Activated T-cell treated with anti-CD3 and anti-CD28 coated beads for 4 hours (primary cell): ENCODE data around the gene IGF2.

ENCODE experiments used
- DNase-seq: peaks from one replicate; pipeline ENCODE4 v3.0.0-alpha.2; 2020

The IGF2 gene

DNA sequence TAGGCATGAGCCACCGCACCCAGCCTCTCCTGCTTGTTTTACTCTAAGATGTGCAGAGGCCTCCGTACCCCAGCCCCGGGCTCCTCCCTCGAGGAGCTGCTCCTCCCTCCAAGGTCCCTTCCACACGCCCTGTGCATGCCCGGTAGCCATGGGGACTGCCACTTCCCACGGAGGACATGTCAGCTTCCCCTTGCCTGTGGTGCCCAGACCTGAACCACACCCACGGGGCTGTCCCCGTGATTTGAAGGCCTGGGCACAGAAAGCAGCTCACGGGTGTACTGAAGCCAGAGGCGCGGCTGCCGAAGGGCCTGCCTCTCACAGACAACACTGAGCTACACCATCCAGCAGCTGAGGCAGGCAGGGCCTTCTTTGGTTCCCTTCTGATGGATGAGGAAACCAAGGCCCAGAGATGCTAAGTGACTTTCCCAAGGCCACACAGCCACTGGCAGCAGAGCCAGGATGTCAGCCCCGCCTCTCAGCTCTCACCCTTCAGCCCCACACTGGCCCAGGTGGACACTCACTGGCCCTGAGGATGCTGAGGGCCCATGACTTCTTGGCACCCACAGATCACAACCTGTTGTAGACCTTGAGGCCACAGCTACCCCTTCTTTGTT lies 14.5 kb upstream of the IGF2 start:
- no peak for DNase-seq

DNA sequence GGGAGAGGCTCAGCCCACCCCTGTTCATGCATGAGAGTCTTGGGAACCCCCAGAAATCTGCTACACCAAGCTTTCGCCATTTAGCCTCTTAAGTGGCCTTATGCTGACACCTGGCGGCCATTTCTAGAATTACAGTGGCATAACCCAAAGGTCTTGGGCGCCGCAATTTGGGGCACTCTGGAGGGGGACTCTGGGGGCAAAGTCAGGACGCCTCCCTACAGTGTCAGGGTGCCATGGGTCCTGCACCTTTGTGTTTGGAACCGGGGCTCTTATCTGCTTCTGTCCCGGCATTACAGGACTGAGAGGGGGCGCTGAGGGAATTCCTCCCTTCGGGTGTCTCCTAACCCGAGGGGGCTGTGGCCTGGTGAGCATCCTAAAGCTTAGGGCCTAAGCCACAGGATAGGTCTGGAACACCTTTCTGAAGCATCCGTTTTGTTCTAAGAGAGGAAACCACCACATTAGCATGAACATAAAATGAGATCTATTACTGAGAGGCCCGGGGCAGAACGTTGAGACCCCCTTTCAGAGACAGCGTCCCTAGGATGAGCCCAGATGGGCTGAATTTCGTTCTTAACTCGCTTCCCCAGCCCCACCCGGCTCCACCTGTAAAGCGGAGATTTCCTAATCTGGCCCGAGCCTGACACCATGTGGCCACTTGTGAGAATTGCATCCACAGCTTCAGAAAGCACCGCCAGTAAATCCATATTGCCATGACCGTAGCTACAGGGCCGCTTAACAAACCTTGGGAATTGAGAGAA lies 12.5 kb upstream of the IGF2 start:
- DNase-seq, result peak; percentile 78

- DNase-seq, result no peak
Observed at GRCh38 chr11:2149864-2150847, 11.0 kb upstream of the IGF2 start.

DNA sequence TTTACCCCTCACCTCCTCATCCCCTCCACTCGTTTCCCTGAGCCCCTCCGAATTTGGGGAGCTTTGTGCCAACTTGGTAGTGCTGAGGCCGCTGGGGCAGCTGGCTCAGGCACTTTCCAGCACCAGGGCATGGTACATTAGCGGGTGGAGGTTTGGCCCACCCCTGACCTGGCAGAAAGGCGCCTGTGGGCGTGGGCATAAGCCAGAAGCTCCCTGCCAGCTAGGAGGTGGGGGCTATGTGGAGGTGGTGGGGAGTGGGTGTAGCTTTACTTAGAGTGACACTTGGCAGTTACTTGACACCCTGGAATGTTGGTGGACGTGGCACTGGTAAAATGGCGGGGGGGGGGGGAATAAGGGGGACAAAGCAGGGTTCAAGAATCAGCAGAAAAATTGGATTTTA lies 10.3 kb upstream of the IGF2 start:
- no peak for DNase-seq

GRCh38 chr11:2148595-2148994 lies 9.4 kb upstream of the IGF2 start:
- DNase-seq, result no peak

DNA sequence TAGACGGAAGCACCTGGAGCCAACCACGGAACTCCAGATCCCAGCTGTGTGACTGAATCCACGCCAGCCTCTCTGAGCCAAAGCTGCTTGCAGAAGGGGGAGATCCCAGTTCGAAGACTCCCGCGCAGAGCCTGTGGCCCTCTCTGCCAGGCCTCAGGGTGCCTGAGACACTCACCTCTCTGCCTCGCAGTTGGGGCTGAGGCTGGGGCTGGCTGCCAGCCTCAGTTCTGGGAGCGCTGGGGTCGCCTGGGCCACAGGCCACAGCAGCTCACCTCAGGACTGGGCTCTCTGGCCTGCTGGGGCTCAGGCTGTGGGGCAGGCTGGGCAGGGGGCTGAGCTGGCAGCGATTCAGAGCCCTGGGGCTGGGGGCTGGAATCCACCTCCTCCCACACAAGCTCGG lies 8.2 kb upstream of the IGF2 start:
- DNase-seq, result no peak

GRCh38 chr11:2146051-2146450 lies 6.9 kb upstream of the IGF2 start:
- DNase-seq, result no peak

DNA sequence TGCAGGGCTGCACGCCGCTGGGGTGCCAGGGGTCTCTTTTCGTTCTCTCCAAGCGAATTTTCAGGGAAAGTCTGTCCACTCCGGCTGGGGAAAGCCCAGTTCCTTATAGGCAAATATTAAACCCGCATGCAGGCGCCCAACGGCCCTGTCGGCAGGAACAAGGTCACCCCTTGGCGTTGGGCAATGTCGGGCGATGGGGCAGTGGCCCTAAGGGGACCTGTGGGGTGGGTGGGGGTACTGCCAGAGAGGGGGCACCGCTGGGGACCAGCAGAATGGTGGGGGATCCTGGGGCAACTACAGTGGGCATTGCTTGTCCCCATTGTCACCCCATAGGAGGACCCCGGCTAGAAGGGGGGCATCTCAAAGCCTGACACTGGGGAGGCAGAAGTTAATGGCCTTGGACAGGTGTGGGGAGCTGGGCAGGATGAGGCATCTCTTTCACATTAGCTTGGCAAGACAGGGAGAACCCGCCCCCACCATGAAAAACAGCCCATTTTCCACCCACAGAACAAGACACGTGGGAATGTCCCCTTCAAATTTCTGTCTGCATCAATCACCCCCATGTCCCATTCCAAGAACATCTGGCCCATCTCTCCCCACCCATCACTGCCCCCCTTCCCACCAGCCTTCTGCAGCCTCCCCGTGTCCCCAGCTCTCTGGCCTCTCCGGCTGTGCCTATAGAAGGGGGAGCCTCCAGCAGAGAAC lies 5.5 kb upstream of the IGF2 start:
- no peak for DNase-seq

- DNase-seq, result no peak
Observed at GRCh38 chr11:2143799-2144543, 4.8 kb upstream of the IGF2 start.

DNA sequence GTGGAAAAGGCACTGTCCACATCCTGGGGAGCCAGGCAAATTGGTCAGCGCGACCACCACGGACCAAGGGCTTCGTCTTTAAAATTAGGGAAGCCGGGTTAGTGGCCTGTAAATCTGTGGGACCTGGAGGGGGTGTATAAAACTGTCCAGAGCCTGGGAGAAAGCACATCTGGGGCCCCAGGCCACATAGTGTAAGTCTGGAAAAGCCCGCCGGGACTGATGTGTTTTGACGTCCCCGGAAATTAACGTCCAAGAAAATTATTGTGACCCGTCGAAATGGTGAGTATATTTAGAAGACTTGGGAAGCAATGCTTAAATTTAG lies 4.2 kb upstream of the IGF2 start:
- no peak for DNase-seq

DNA sequence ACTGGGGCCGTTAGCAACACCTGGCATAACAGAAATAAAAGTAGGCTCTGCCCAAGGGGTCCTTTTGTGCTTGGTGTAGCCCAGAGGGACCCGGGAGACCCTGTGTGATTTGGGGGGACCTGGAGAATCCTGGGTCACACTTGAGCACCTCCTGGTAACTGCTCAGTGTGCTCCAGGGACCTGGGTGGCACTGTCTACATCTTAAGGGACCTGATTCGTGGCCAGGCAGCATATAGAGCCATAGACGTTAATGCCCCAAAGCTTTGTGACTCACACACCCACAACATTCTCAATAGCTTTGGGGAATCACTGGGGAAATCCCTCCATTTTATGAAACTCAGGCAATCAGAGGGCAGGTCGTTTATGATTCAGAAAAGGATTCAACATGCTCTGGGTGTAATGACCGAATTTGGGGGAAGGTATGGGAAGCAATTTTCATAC lies 3.6 kb upstream of the IGF2 start:
- no peak for DNase-seq

DNA sequence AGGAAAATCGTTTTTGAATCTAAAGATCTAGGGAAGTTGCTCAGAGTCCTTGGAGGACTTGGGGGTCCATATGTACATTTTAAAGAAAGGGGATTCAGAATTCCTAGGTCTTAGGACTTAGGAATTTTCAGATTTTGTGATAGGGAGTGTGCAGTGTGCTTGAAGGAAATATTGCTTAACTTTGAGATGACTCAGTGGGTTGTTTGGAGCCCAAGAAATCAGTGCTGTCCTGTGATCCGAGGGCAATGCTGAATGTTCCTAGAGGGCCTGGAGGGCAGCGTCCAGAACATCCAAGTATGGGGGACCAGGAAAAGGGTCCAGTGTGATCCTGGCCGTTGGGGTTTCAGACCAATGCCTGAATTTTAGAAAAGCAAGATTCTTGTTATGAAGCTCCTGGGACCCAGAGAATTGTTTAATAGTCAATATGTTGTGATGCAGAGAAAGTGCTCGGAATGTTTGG lies 3.1 kb upstream of the IGF2 start:
- DNase-seq, result no peak

- no peak for DNase-seq
Observed at GRCh38 chr11:2140411-2141400, 1.5 kb upstream of the IGF2 start.

DNA sequence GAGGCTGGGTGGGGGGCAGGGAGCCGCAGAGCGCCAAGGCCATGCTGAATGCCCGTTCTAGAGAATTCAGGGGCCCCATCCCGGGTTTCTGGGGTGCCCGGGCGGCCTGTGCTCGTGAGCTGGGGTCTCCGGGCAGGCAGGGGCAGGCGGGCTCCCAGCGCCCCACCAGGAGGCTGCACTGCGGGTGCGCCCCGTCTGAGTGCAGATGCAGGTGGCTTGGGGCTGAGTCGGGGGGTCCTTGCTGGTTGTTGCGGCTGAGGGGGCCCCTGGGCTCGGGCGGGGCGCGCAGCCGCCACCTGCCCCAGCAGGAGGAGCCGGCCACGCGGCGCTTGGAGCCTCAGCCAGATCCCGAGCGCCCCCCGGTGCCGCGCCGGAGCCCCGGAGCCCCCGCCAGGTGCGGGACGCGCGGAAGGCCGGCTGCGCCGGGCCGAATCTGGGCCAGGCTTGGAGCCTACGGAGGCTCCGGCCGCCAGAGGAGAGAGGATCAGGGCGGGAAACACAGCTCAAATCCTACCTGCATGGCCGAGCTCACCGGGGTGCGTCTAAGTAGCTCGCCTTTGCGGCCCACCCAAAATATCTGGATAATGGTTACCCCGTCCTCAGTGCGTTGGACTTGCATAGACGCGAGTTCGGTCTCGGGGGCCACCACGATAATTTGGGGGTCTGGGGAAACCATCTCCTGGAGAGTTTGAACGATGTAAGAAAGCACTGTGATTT lies 590 bp upstream of the IGF2 start:
- DNase-seq, result no peak

GRCh38 chr11:2138431-2139122 lies 612 bp downstream of the IGF2 start:
- no peak for DNase-seq

GRCh38 chr11:2138068-2138430 lies 1.1 kb downstream of the IGF2 start:
- no peak for DNase-seq

DNA sequence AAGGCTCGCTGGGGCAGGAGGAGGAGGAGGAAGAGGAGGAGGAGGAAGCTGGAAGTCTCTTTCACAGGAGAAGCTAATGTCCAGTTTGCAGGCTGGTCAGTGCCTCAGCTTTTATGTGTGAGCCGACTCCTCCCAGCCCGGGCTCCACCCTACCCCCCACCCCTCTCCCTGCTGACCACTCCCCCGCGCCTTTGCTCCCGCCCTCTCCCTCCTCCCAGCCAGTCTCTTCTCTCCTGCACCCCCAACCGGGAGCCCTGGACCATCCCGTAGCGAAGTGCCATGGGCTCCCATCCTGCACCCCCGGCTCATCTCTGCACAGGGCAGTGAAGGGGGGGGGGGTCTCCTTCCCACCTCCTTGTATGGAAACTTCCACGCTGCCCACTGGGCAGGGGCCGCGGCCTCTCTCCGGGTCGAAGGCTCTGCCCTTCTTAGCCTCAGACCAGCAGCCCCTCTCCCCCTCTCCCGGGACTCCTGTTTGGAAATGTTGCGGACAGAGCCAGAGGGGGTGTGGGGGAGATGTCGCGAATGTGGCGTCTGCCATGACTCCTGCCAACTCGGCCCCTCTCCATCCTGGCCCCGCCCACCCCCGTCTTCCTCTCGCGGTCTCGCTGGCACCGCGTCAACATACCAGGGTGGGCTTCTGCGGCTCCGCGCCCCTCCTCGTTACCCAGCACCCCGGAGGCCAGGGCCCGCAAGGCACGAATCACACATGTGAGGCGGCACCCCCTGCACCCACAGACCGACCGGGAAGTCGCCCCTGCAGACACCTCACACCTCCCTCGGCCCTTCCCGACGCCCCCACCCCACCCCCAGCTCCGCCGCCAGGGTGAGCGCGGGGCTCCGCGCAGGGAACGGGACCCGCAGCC lies 1.8 kb downstream of the IGF2 start:
- no peak for DNase-seq

- no peak for DNase-seq
Observed at GRCh38 chr11:2136952-2137201, 2.3 kb downstream of the IGF2 start.
